Measurements from ENCODE around the gene PRKG1. TPM values are rescaled to one million over a fixed set of nuclear protein-coding genes. Genes with fewer than 3 reads are reported as not detected.

PRKG1 gene
- total and polyA plus RNA-seq, 4 donors: 0.46 to 5.1 (median 1.5) TPM

DNA sequence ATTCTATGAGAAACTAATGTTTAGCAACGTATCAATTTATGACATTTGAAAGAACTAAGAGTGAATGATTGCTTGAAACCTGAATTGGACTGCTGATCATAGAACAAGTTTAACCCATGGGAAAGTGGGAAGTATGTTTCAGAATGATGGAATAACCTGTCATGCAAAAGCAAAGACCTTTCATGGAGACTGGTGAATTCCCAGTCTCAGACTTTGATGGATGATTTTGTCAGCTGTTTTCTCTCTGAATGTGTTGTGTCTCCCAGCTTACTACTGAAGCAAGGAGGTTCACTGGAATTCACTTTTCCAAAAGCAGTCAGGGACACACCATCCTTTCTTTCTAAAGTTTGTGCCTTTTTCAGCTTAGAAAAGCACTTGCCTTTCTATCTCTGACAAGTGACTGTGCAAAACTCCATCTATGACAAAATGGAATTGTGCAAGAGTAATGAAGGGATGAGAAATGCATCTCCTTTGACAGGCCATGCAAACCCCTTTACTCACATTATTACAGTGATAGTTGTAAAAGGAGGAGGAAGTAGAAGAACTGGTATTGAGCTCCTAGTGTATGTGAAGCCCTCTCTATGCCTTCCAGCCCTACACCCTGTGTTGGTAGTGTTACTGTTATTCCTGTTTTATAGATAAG lies 176.1 kb downstream of the PRKG1 start:
- TF ChIP-seq YY1 (IDR thresholded peaks at IDR 0.05): no peak
- TF ChIP-seq TAF1 (conservative IDR thresholded peaks at IDR 0.05): no peak
- no peak overlapping the region for H3K27ac ChIP-seq (ENCODE audit: low read depth in 1 of 2, low read length in 2 of 2)
- WGBS: 76% methylated on average over 1 of the region's 1 CpG
- no peak for DNase-seq (ENCODE audit: low spot score)
- no peaks in the 10 kb centered on the region for H3K36me3 ChIP-seq (ENCODE audit: control insufficient read depth in 4 of 4, insufficient read depth in 3 of 4, low read depth in 1 of 4, low read length in 3 of 4)
- H3K9ac ChIP-seq (ENCODE audit: low read depth in 1 of 2, low read length in 2 of 2): no peak overlapping the region
- no peak overlapping the region for H3K4me3 ChIP-seq (ENCODE audit: low read depth in 1 of 3, low read length in 3 of 3)
- no peaks in the 10 kb centered on the region for H3K27me3 ChIP-seq (ENCODE audit: control insufficient read depth in 4 of 4, insufficient read depth in 4 of 4, low read length in 3 of 4)
- H3K4me1 ChIP-seq (ENCODE audit: control insufficient read depth in 4 of 4, insufficient read depth in 4 of 4, low read length in 3 of 4): no peaks in the 10 kb centered on the region
- no peaks in the 10 kb centered on the region for H3K9me3 ChIP-seq (ENCODE audit: control insufficient read depth in 4 of 4, low read length in 3 of 4)

- H3K4me3 ChIP-seq (ENCODE audit: low read depth in 1 of 3, low read length in 3 of 3): no peak overlapping the region
- no peaks in the 10 kb centered on the region for H3K4me1 ChIP-seq (ENCODE audit: control insufficient read depth in 4 of 4, insufficient read depth in 4 of 4, low read length in 3 of 4)
- no peak for TF ChIP-seq FOXA2 (IDR thresholded peaks at IDR 0.05)
- no peak for TF ChIP-seq SP1 (IDR thresholded peaks at IDR 0.05)
- no peak for TF ChIP-seq HNF4G (IDR thresholded peaks at IDR 0.05)
- TF ChIP-seq HNF4A (conservative IDR thresholded peaks at IDR 0.05): no peak
- no peak for TF ChIP-seq MAX (IDR thresholded peaks at IDR 0.05)
- TF ChIP-seq NR2F2 (IDR thresholded peaks at IDR 0.05): no peak
- no peak for TF ChIP-seq ATF3 (IDR thresholded peaks at IDR 0.05)
- TF ChIP-seq FOXA1 (IDR thresholded peaks at IDR 0.05): no peak
- no peak for TF ChIP-seq EGR1 (IDR thresholded peaks at IDR 0.05; ENCODE audit: low read depth in 2 of 2)
- TF ChIP-seq CTCF (IDR thresholded peaks at IDR 0.05; ENCODE audit: low read depth, low read length, missing input control): no peak
- TF ChIP-seq, protein P1, sequence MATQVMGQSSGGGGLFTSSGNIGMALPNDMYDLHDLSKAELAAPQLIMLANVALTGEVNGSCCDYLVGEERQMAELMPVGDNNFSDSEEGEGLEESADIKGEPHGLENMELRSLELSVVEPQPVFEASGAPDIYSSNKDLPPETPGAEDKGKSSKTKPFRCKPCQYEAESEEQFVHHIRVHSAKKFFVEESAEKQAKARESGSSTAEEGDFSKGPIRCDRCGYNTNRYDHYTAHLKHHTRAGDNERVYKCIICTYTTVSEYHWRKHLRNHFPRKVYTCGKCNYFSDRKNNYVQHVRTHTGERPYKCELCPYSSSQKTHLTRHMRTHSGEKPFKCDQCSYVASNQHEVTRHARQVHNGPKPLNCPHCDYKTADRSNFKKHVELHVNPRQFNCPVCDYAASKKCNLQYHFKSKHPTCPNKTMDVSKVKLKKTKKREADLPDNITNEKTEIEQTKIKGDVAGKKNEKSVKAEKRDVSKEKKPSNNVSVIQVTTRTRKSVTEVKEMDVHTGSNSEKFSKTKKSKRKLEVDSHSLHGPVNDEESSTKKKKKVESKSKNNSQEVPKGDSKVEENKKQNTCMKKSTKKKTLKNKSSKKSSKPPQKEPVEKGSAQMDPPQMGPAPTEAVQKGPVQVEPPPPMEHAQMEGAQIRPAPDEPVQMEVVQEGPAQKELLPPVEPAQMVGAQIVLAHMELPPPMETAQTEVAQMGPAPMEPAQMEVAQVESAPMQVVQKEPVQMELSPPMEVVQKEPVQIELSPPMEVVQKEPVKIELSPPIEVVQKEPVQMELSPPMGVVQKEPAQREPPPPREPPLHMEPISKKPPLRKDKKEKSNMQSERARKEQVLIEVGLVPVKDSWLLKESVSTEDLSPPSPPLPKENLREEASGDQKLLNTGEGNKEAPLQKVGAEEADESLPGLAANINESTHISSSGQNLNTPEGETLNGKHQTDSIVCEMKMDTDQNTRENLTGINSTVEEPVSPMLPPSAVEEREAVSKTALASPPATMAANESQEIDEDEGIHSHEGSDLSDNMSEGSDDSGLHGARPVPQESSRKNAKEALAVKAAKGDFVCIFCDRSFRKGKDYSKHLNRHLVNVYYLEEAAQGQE (IDR thresholded peaks at IDR 0.05): no peak
- no peak for TF ChIP-seq ZBTB33 (IDR thresholded peaks at IDR 0.05)
- no peak for TF ChIP-seq JUND (IDR thresholded peaks at IDR 0.05)
- TF ChIP-seq TAF1 (conservative IDR thresholded peaks at IDR 0.05): no peak
- TF ChIP-seq RXRA (IDR thresholded peaks at IDR 0.05): no peak
- TF ChIP-seq YY1 (IDR thresholded peaks at IDR 0.05): no peak
- TF ChIP-seq RAD21 (IDR thresholded peaks at IDR 0.05): no peak
- H3K9me3 ChIP-seq (ENCODE audit: control insufficient read depth in 4 of 4, low read length in 3 of 4): no peaks in the 10 kb centered on the region
- no peaks in the 10 kb centered on the region for H3K27me3 ChIP-seq (ENCODE audit: control insufficient read depth in 4 of 4, insufficient read depth in 4 of 4, low read length in 3 of 4)
- H3K9ac ChIP-seq (ENCODE audit: low read depth in 1 of 2, low read length in 2 of 2): no peak overlapping the region
- no peak for DNase-seq (ENCODE audit: low spot score)
- no peaks in the 10 kb centered on the region for H3K36me3 ChIP-seq (ENCODE audit: control insufficient read depth in 4 of 4, insufficient read depth in 3 of 4, low read depth in 1 of 4, low read length in 3 of 4)
- 59% methylated on average over 1 of the region's 1 CpG for WGBS
- no peak overlapping the region for H3K27ac ChIP-seq (ENCODE audit: low read depth in 1 of 2, low read length in 2 of 2)
These were observed 176.8 kb downstream of the PRKG1 start for GRCh38 chr10:51251110-51251509.
